IPS-18c (cell line): ENCODE data around the gene KRTAP9-2.
"Not testable (repeated sequence)": the region's sequence is repeated elsewhere in the genome, so short reads cannot be mapped to it uniquely, and the experiment has no call there.

Source experiments
- H3K4me3 ChIP-seq: 2 replicates; pipeline ENCODE4 v1.7.0; 2013; ENCODE audit warnings: low read depth, mild to moderate bottlenecking, low read length, moderate library complexity; ENCODE audit not compliant: insufficient read depth
- H3K9me3 ChIP-seq: one replicate; pipeline ENCODE4 v1.6.1; 2013; ENCODE audit warnings: mild to moderate bottlenecking, low read length, moderate library complexity; ENCODE audit not compliant: control insufficient read depth, insufficient read depth

The KRTAP9-2 gene

DNA sequence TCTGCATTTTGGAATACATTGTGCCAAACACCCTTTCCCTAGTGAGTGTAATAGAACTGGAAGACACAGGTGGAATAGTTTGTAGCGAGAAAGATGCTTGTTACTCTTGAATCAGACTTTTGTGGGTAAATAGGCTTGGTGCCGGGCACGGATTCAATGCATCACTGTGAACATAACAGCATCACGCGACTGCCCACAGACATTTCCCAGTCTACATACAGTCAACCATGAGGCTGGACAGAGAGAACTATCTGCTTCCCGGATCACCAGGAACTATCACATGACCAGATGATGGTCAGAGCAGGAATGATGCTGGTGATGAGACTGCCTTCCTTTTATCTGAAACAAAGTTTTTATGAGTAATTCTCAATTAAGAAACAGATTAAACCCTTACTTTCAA lies 397 bp upstream of the KRTAP9-2 start:
- H3K4me3 ChIP-seq: no peak overlapping the region
- H3K9me3 ChIP-seq: no peaks in the 10 kb centered on the region

DNA sequence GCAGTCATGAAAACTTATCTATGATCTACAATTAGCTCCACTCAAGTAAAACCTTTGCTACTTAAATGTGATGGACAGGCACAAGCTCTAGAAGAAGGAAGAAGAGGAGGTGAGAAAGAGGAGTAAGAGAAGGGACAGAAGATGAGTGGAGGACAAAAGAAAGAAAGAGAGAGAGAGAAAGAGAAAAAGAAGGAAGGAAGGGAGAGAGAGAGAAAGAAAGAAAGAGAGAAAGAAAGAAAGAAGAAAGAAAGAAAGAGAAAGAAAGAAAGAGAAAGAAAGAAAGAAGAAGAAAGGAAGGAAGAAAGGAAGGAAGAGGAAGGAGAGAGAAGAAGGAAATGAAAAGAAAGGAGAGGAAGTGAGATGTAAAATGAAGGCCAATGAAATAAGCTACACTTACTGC lies 3.6 kb downstream of the KRTAP9-2 start:
- Histone ChIP-seq H3K4me3 (no peak overlapping the region), H3K9me3 (no peaks in the 10 kb centered on the region)

DNA sequence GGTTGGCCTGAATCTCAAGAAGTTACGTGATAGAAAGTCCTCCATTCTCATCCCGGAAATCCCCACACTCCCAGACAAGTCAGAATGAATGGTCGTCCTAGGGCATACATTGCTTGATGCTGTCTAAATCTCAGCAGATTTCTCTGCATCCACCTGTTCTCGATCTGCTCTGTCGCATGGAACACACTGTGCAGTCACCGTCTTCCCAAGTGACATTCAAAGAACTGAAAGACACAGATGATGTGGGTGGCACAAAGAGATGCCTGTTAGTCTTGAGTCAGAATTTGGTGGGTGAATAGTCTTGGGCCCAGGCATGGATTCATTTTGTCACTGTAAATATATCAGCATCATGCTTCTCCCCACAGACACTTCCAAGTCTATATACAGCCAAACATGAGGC lies 5.3 kb downstream of the KRTAP9-2 start:
- Histone ChIP-seq H3K9me3 (no peaks in the 10 kb centered on the region), H3K4me3 (no peak overlapping the region)

DNA sequence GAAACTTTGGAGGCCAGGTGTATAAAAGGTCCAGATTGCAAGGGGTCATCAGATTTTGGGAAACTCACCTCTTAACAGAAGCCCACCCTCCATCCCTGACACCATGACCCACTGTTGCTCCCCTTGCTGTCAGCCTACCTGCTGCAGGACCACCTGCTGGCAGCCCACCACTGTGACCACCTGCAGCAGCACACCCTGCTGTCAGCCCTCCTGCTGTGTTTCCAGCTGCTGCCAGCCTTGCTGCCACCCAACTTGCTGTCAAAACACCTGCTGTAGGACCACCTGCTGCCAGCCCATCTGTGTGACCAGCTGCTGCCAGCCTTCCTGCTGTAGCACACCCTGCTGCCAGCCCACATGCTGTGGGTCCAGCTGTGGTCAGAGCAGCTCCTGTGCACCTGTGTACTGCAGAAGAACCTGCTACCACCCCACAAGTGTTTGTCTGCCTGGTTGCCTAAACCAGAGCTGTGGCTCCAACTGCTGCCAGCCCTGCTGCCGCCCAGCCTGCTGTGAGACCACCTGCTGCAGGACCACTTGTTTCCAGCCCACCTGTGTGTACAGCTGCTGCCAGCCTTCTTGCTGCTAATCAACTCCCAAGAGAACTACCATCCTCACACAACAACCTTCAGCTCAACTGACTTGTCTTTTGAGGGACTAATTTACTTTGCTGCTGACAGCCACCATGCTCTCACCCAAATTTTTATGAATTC lies 6.1 kb downstream of the KRTAP9-2 start, which contains the start of gene KRTAP9-3:
TSS of gene KRTAP9-3 (plus strand) at position 51 of the 707 bp plus-strand sequence. CDS start at position 104, 53 bp downstream.
- not testable (repeated sequence) for H3K4me3 ChIP-seq

DNA sequence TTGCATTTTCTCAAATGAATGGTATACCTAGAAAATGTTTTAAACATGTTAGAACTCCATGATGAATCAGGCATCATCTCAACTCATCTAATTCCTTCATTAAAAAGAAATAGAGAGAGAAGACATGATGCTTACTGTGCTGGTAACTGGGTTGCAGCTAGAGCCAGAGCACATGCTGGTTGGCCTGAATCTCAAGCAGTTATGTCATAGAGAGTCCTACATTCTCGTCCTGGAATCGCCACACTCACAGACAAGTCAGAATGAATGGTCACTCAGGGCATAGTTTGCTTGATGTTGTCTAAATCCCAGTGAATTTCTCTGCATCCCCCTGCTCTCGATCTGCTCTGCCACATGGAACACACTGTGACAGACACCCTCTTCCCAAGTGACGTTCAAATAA lies 10.7 kb downstream of the KRTAP9-2 start:
- H3K9me3 ChIP-seq, H3K4me3 ChIP-seq: not testable (repeated sequence)

More for the DNA sequence above, 6.1 kb downstream of the KRTAP9-2 start, which contains the start of gene KRTAP9-3:
- H3K9me3 ChIP-seq: not testable (repeated sequence)

DNA sequence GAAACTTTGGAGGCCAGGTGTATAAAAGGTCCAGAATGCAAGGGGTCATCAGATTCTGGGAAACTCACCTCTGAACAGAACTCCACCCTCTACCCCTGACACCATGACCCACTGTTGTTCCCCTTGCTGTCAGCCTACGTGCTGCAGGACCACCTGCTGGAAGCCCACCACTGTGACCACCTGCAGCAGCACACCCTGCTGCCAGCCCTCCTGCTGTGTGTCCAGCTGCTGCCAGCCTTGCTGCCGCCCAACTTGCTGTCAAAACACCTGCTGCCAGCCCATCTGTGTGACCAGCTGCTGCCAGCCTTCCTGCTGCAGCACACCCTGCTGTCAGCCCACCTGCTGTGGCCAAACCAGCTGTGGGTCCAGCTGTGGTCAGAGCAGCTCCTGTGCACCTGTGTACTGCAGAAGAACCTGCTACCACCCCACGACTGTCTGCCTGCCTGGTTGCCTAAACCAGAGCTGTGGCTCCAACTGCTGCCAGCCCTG lies 11.5 kb downstream of the KRTAP9-2 start, which contains the start of gene KRTAP9-8:
TSS of gene KRTAP9-8 (plus strand) at position 51 of the 489 bp plus-strand sequence. CDS start at position 104, 53 bp downstream.
- not testable (repeated sequence) for H3K4me3 ChIP-seq, H3K9me3 ChIP-seq

DNA sequence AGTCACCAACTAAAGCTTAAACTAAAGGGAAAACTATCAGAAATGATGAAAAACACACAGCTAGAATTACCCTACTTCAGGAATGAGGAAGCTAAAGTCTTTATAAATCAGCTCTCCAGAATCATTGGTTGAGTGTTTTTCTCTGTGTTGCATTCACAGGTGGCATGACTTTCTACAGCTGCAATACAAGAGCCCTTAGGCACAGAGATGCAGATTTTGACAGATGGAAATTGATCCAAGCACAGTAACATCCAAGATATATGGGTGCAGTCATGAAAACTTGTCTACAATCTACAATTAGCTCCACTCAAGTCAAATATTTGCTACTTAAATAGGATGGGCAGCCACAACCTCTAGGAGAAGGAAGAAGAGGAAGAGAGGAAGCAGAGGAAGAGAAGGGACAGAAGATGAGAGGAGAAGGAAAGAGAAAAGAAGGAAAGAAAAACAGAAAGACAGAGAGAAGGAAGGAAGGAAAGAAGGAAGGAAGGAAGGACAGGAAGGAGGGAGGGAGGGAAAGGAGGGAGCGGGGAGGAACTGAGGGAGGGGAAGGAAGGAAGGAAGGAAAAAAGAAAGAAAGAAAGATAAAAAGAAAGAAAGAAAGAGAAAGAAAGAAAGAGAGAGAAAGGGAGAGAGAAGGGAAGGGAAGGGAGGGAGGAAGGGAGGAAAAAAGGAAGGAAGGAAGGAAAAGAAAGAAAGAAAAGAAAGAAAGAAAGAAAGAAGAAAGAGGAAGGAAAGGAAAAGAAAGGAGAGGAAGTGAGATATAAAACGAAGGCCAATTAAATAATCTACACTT lies 20.7 kb downstream of the KRTAP9-2 start:
- not testable (repeated sequence) for H3K9me3 ChIP-seq, H3K4me3 ChIP-seq

DNA sequence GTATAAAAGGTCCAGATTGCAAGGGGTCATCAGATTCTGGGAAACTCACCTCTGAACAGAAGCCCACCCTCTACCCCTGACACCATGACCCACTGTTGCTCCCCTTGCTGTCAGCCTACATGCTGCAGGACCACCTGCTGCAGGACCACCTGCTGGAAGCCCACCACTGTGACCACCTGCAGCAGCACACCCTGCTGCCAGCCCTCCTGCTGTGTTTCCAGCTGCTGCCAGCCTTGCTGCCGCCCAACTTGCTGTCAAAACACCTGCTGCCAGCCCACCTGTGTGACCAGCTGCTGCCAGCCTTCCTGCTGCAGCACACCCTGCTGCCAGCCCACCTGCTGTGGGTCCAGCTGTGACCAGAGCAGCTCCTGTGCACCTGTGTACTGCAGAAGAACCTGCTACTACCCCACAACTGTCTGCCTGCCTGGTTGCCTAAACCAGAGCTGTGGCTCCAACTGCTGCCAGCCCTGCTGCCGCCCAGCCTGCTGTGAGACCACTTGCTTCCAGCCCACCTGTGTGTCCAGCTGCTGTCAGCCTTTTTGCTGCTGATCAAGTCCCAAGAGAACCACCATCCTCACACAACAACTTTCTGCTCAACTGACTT lies 23.3 kb downstream of the KRTAP9-2 start, which contains the start of gene KRTAP9-4:
TSS of gene KRTAP9-4 (plus strand) at position 51 of the 604 bp plus-strand sequence. CDS start at position 85, 34 bp downstream.
- not testable (repeated sequence) for H3K9me3 ChIP-seq, H3K4me3 ChIP-seq

DNA sequence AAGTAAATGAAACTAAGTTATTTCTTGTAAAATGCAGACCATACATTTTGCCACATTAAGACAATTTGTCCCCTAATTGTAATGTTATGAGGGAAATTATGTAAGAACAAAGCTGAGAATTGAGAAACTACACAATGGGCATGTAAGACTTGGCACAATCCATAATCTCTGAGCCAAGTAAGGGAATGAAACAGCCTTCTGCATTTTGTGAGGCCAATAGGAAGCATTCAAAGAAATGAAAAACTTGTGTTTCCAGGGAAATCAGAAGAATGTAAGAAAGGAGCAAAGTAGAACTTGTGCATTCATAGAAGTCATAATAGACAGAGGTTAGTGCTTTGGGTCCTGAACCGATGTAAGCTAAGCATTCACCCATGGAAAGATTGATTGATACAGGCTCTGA lies 24.8 kb downstream of the KRTAP9-2 start:
- H3K9me3 ChIP-seq: peaks cover 2% of the 10 kb centered on the region

DNA sequence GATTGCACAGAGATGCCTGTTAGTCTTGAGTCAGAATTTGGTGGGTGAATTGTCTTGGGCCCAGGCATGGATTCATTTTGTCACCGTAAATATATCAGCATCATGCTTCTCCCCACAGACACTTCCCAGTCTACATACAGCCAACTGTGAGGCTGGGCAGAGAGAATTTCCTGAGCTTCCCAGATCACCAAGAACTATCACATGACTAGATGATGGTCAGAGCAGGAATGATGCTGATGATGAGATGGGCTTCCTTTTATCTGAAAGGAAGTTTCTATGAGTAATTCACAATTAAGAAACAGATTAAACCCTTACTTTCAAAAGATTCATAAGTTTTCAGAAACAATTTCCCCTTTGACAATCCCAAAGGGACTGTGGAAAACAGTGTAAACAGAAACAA lies 28.4 kb downstream of the KRTAP9-2 start:
- H3K4me3 ChIP-seq: no peak overlapping the region
- H3K9me3 ChIP-seq: peaks cover 2% of the 10 kb centered on the region

More for the DNA sequence above, 24.8 kb downstream of the KRTAP9-2 start:
- H3K4me3 ChIP-seq: no peak overlapping the region

DNA sequence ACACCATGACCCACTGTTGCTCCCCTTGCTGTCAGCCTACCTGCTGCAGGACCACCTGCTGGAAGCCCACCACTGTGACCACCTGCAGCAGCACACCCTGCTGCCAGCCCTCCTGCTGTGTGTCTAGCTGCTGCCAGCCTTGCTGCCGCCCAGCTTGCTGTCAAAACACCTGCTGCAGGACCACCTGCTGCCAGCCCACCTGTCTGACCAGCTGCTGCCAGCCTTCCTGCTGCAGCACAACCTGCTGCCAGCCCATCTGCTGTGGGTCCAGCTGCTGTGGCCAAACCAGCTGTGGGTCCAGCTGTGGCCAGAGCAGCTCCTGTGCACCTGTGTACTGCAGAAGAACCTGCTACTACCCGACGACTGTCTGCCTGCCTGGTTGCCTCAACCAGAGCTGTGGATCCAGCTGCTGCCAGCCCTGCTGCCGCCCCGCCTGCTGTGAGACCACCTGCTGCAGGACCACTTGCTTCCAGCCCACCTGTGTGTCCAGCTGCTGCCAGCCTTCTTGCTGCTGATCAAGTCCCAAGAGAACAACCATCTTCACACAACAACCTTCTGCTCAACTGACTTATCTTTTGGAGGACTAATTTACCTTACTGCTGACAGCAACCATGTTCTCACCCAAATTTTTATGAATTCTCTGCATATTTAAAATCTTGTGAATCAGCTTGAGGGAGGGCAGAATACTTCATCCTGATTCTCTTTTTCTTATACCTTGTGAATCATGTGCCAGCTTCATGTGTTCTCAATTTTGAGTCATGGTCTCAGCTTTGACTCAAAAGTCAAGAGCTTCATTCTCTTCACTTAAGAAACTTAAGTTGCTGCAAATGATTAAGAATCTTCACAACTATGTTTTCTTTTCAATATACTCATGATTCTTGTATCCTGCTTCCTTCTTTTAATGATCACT lies 29.2 kb downstream of the KRTAP9-2 start, which contains the start of gene KRTAP9-9:
TSS of gene KRTAP9-9 (plus strand) at position 4 of the 910 bp plus-strand sequence.
- not testable (repeated sequence) for H3K4me3 ChIP-seq, H3K9me3 ChIP-seq

DNA sequence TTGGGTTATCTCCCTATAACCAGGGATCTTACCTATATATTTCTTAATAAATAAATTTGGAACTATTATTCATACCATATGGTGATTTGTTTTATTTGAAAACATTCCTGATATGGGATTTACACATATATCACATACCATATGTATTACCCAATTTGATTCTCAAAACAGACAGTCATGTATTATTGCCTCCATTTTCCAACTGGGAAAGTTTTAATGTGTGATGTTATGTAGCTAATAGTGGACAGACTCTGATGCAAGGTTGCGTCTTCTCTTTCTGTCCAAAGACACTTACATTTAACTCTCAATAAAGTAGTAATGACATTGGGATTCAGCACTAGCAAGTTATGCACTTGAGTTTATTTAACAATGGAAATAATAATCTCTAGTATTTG lies 29.8 kb downstream of the KRTAP9-2 start:
- H3K9me3 ChIP-seq: peaks cover 2% of the 10 kb centered on the region
- H3K4me3 ChIP-seq: no peak overlapping the region

DNA sequence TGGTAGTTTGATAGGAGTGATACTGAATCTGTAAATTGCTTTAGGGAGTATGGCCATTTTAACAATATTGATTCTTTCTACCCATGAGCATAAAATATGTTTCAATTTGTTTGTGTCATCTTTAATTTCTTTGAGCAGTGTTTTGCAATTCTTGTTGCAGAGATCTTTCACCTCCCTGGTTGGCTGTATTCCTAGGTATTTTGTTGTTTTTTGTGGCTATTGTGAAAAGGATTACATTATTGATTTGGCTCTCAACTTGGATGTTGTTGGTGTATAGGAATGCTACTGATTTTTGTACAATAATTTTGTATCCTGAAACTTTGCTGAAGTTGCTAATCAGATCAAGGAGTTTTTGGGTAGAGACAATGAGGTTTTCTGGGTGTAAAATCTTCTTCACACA lies 32.0 kb downstream of the KRTAP9-2 start:
- no peak overlapping the region for H3K4me3 ChIP-seq

DNA sequence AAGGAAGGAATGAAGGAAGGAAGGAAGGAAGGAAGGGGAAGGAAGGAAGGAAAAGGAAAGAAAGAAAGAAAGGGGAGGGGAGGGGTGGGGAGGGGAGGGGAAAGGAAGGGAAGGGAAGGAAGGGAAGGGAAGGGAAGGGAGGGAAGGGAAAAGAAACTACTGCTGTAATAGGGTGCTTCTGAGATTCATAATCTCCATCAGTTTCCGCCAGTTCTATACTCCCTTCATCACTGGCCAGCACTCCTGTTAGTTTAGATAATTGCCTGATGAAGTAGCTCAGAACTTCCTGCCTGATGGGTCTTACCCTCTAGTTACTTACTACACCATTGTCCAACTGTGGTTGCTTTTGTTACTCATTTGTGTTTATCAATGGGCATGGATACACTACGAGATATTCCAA lies 36.8 kb downstream of the KRTAP9-2 start:
- Histone ChIP-seq H3K9me3 (no peaks in the 10 kb centered on the region), H3K4me3 (no peak overlapping the region)

More for the DNA sequence above, 32.0 kb downstream of the KRTAP9-2 start:
- H3K9me3 ChIP-seq: peaks cover 2% of the 10 kb centered on the region

DNA sequence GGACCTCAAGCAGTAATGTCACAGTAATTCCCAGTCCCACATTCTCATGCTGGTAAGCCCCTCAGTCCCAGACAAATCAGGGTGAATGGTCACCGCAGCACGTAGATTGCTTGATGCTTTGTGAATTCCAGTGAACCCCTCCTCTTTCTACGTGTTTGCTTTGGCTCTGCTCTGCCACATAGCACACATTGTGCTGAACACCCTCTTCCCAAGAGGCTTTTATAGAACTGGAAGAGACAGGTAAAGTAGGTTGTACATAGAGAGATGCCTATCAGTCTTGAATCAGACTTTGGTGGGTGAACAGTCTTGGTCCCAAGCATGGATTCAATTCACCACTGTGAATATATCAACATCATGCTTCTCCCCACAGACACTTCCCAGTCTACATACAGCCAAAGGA lies 38.2 kb downstream of the KRTAP9-2 start:
- Histone ChIP-seq H3K4me3 (no peak overlapping the region), H3K9me3 (no peaks in the 10 kb centered on the region)

DNA sequence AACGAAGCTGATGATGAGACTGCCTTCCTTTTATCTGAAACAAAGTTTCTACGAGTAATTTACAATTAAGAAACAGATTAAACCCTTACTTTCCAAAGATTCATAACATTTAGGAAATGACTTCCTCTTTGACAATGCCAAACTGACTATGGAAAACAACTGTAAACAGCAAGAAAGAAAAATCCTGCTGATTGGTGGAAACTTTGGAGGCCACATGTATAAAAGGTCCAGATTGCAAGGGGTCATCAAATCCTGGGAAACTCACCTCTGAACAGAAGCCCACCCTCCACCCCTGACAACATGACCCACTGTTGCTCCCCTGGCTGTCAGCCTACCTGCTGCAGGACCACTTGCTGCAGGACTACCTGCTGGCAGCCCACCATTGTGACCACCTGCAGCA lies 38.6 kb downstream of the KRTAP9-2 start, which contains the start of gene KRTAP9-6:
TSS of gene KRTAP9-6 (plus strand) at position 301 of the 400 bp plus-strand sequence. CDS start at position 301, 0 bp downstream.
- H3K9me3 ChIP-seq: no peaks in the 10 kb centered on the region
- no peak within 1 kb of the TSS for H3K4me3 ChIP-seq
